ENCODE data around the gene EIF3D. TPM values are rescaled to one million over a fixed set of nuclear protein-coding genes. Genes with fewer than 3 reads are reported as not detected.

The EIF3D gene
- total RNA-seq, 1 experiment from 2014 or later, result 306 TPM

DNA sequence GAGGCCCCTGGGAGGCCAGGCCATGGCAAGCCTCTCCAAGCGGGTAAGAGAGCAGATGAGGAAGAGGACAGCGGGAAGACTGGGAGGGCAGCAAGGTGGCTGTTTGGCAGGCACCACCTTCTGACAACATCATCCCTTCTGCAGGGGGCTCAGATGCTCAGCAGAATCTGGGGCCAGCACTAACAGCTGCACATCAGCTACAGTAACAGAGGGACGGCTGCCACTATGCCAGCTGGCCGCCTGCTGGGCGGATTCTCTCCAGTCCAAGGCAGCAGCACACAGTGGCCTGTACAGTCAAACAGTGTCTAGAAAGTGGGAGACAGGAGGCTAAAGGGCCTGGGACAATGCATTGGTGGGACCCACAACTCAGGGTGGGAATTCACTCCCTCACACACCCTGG lies 36.9 kb downstream of the EIF3D start:
- Histone ChIP-seq H3K27ac (ENCODE audit: low read depth, low read length) (no peak overlapping the region), H3K9me3 (ENCODE audit: control insufficient read depth in 1 of 2, insufficient read depth in 1 of 2, low read depth in 1 of 2, low read length in 2 of 2) (peaks cover 3 to 5% of the 10 kb centered on the region in 2 experiments; a peak in 1 of 4 replicates), H3K4me3 (replicated peaks in 1 of 2; ENCODE audit: low read depth in 1 of 2, low read length in 2 of 2) (no peak overlapping the region), H3K4me2 (ENCODE audit: low read length) (no peak overlapping the region), H3K27me3 (ENCODE audit: insufficient read depth, low read length) (no peaks in the 10 kb centered on the region), H3K9ac (ENCODE audit: low read length) (no peak overlapping the region), H4K20me1 (ENCODE audit: insufficient read depth) (no peaks in the 10 kb centered on the region), H2AFZ (ENCODE audit: low read depth, low read length, poor library complexity, severe bottlenecking) (no peak overlapping the region), H3K36me3 (ENCODE audit: control insufficient read depth in 1 of 2, insufficient read depth in 2 of 2, low read length in 2 of 2) (peaks cover 2 to 13% of the 10 kb centered on the region in 2 experiments; a peak in 2 of 4 replicates), H3K9me2 (ENCODE audit: insufficient read depth) (no peaks in the 10 kb centered on the region), H3K79me2 (ENCODE audit: insufficient read depth, low read length) (no peaks in the 10 kb centered on the region), H3K4me1 (ENCODE audit: control insufficient read depth in 1 of 2, insufficient read depth in 2 of 2, low read length in 2 of 2) (no peaks in the 10 kb centered on the region)
- ChIA-PET RAD21 (ENCODE audit: low non-redundant PET in 1 of 2, low total read pairs in 2 of 2, uncharacterized antibody in 2 of 2, unreplicated experiment in 2 of 2) (no interaction called here), POLR2A (interaction anchor here (2.0 kb wide), 1 partner anchor 10 kb away, joined by 9 read pairs; no protein-coding TSS in a partner anchor), CTCF (no interaction called here)
- no TSS peak for BruUV-seq (replicated peaks)
- intact Hi-C loops (cut with micrococcal nuclease), result no loop called here
- TF ChIP-seq ZFX (IDR thresholded peaks at IDR 0.05) (no peak), SP1 (IDR thresholded peaks at IDR 0.05; ENCODE audit: low read depth) (no peak), ATF3 (IDR thresholded peaks at IDR 0.05) (no peak), RAD21 (IDR thresholded peaks at IDR 0.05; ENCODE audit: low read depth) (no peak), SRF (IDR thresholded peaks at IDR 0.05; ENCODE audit: low read depth) (no peak), EZH2phosphoT487 (IDR thresholded peaks at IDR 0.05; ENCODE audit: borderline replicate concordance) (no peak), ZNF274 (IDR thresholded peaks at IDR 0.05; ENCODE audit: low read depth, low read length) (no peak), CBX3 (IDR thresholded peaks at IDR 0.05; ENCODE audit: low read depth) (no peak), FOSL1 (IDR thresholded peaks at IDR 0.05; ENCODE audit: low read depth) (no peak)
- ATAC-seq (no peak), DNase-seq (ENCODE audit: low read depth, low spot score) (no peak)

- Histone ChIP-seq H4K20me1 (ENCODE audit: insufficient read depth) (no peaks in the 10 kb centered on the region), H3K36me3 (ENCODE audit: control insufficient read depth in 1 of 2, insufficient read depth in 2 of 2, low read length in 2 of 2) (peaks cover 2 to 13% of the 10 kb centered on the region in 2 experiments; a peak in 2 of 4 replicates), H3K27ac (ENCODE audit: low read depth, low read length) (no peak overlapping the region), H3K79me2 (ENCODE audit: insufficient read depth, low read length) (no peaks in the 10 kb centered on the region), H3K27me3 (ENCODE audit: insufficient read depth, low read length) (no peaks in the 10 kb centered on the region), H3K4me2 (ENCODE audit: low read length) (no peak overlapping the region), H3K9me3 (ENCODE audit: control insufficient read depth in 1 of 2, insufficient read depth in 1 of 2, low read depth in 1 of 2, low read length in 2 of 2) (peaks cover 6 to 10% of the 10 kb centered on the region in 2 experiments; a peak in 1 of 4 replicates), H2AFZ (ENCODE audit: low read depth, low read length, poor library complexity, severe bottlenecking) (no peak overlapping the region), H3K9ac (ENCODE audit: low read length) (no peak overlapping the region), H3K4me1 (ENCODE audit: control insufficient read depth in 1 of 2, insufficient read depth in 2 of 2, low read length in 2 of 2) (no peaks in the 10 kb centered on the region), H3K9me2 (ENCODE audit: insufficient read depth) (no peaks in the 10 kb centered on the region), H3K4me3 (replicated peaks in 1 of 2; ENCODE audit: low read depth in 1 of 2, low read length in 2 of 2) (no peak overlapping the region)
- TF ChIP-seq FOSL1 (IDR thresholded peaks at IDR 0.05; ENCODE audit: low read depth) (no peak), CTCF (IDR thresholded peaks at IDR 0.05 in 2 of 3, conservative IDR thresholded peaks at IDR 0.05 in 1 of 3; ENCODE audit: borderline replicate concordance in 1 of 3, insufficient read depth in 1 of 3, low read depth in 2 of 3, low read length in 2 of 3) (no peak), SIN3A (IDR thresholded peaks at IDR 0.05; ENCODE audit: low read depth) (no peak), ELF1 (IDR thresholded peaks at IDR 0.05; ENCODE audit: borderline replicate concordance, low read depth) (no peak), CEBPB (IDR thresholded peaks at IDR 0.05; ENCODE audit: low read depth) (no peak), EZH2 (IDR thresholded peaks at IDR 0.05) (no peak), MAX (IDR thresholded peaks at IDR 0.05) (no peak), SRF (IDR thresholded peaks at IDR 0.05; ENCODE audit: low read depth) (no peak), ZBTB33 (IDR thresholded peaks at IDR 0.05; ENCODE audit: extremely low read depth, insufficient replicate concordance, low read length) (no peak), ZNF274 (IDR thresholded peaks at IDR 0.05; ENCODE audit: low read depth, low read length) (no peak), POLR2AphosphoS5 (IDR thresholded peaks at IDR 0.05; ENCODE audit: low read depth, low read length) (no peak)
- intact Hi-C loops (cut with micrococcal nuclease), result no loop called here
- no peak for ATAC-seq
- ChIA-PET RAD21 (ENCODE audit: low non-redundant PET in 1 of 2, low total read pairs in 2 of 2, uncharacterized antibody in 2 of 2, unreplicated experiment in 2 of 2) (interaction anchor here in 1 of 2 experiments (0.6 kb wide), 1 partner anchor 210 kb away, joined by 3 read pairs; no protein-coding TSS in a partner anchor), POLR2A (no interaction called here), CTCF (interaction anchor here (0.7 kb wide), 1 partner anchor 9 kb away, joined by 4 read pairs; no protein-coding TSS in a partner anchor)
- no TSS peak for BruUV-seq (replicated peaks)
- no peak for DNase-seq (ENCODE audit: low read depth, low spot score)
Observed at GRCh38 chr22:36491155-36491554, 37.8 kb downstream of the EIF3D start.

Measured in HCT116 (cell line).